ENCODE results near the gene SAV1. TPM values are rescaled to one million over a fixed set of nuclear protein-coding genes. Genes with fewer than 3 reads are reported as not detected.
"Not testable (repeated sequence)": the region's sequence is repeated elsewhere in the genome, so short reads cannot be mapped to it uniquely, and the experiment has no call there.

SAV1 gene
- 21.5 and 36.4 TPM in 2 replicates for total RNA-seq

DNA sequence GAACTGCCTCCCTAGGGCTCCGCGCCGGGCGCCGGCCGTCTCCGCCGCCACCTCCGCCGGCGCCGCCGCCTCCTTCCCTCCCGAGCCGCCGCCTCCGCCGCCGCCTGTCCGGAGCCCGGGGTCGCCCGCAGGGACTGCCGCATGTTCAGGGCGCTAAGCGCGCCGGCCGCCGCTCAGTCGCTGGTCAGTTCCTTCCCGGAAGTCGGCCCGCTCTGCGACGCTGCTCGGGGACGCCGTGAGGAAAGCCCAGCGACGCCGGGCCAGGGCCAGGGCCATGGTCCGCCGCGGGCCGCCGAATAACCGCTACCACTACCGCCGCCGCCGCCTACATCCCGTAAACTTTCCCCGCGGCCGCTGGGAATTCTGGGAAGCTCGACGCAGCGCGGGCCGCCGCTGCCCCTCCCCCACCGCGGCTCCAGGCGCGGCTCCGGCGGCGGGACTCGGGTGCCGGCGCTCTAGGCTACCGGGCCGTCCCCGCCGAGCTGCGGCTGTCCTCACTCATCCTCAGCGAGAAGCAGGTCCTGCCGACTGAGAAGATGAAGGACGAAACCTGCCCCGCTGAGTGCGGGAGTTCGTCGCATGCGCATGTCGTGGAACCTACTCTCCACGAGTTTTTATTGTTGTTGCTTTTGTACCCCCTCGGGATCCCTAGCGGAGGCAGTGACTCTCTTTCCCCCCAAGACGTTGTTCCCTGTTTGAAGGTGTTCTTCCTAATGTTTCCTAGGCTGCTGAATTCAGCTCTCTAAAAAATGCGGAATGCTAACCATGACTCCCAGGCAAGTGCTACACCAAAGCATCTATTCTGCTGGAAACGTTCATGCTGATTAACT, at the start of gene SAV1:
SAV1 (minus strand) TSS at position 311 of the 830 bp plus-strand sequence. CDS start 339 bp downstream, outside the sequence.
- peak; percentile 33 for DNase-seq (ENCODE audit: low read depth, low spot score)

GRCh38 chr14:50717811-50718210, 49.7 kb upstream of the SAV1 start:
- no peak for DNase-seq (ENCODE audit: low read depth, low spot score)

DNA sequence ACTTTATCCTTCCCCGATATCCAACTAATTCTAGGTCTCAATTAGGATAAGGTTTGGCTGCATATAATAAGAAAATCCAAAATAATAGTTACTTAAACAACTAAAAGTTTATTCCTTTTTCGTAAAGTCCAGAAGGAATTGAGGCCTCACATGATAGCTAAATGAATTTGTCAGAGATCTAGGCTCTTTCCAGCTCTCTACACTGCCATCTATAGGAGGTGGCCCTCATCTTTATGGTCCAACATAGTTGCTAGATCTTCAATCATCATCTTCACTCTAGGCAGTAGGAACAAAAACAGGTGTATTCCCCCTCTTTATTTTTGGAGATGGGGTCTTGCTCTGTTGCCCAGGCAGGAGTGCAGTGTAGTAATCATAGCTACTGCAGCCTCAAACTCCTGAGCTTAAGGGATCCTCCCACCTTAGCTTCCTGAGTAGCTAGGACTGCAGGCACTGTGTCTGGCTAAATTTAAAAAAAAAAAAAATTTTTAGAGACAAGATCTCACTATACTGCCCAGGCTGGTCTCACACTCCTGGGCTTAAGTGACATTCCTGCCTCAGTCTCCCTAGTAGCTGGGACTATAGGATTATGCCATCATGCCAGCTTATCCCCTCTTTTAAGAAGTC, 46.5 kb upstream of the SAV1 start:
- DNase-seq (ENCODE audit: low read depth, low spot score), result no peak

GRCh38 chr14:50711043-50711442, 42.9 kb upstream of the SAV1 start:
- DNase-seq (ENCODE audit: low read depth, low spot score), result no peak

- no peak for DNase-seq (ENCODE audit: low read depth, low spot score)
These were observed 37.0 kb upstream of the SAV1 start for GRCh38 chr14:50705026-50705593.

DNA sequence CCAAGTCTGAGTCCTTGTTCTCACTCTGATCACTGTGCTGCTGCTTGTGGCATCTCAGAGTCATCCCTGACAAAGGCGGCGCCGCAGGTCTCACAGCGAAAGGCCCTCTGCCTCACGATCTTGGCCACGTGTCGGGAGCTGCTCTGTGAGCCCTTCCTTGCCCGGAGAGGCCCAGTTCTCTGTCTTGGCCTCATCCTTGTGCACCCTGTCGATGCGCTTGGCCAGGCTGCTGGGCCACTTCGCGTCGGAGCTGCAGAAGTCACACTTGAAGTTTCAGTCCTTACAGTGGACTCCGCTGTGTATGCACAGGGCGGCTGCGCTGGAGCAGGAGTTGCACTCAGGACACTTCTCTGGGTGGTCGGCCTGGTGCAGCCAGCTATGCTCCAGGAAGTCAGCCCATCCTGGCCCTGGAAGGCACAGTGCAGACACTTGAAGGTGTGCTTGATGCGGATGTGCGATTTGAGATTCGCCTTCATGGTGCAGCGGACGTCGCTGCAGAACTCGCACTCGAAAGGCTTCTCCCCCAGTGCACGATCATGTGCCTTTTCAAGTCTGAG, 36.4 kb upstream of the SAV1 start:
- DNase-seq (ENCODE audit: low read depth, low spot score), result no peak

GRCh38 chr14:50697659-50698290, 29.7 kb upstream of the SAV1 start:
- no peak for DNase-seq (ENCODE audit: low read depth, low spot score)

- not testable (repeated sequence) for DNase-seq (ENCODE audit: low read depth, low spot score)
These were observed 26.2 kb upstream of the SAV1 start for GRCh38 chr14:50694260-50694659.

- no peak for DNase-seq (ENCODE audit: low read depth, low spot score)
These were observed 20.8 kb upstream of the SAV1 start for GRCh38 chr14:50688875-50689274.

DNA sequence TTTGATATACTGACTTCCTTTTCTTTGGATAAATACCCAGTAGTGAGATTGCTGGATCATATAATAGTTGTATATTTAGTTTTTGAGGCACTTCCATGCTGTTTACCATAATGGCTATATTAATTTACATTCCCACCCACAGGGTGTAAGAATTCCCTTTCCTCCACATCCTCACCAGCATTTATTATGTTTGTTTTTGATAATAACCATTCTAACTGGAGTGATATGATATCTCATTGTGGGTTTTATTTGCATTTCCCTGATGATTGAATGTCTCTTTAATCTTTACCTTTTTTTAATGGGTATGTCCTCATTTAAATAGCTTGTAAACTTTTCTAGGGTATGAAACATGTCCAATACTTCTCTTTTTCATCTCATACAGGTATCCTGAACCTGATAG, 11.6 kb upstream of the SAV1 start:
- no peak for DNase-seq (ENCODE audit: low read depth, low spot score)

DNA sequence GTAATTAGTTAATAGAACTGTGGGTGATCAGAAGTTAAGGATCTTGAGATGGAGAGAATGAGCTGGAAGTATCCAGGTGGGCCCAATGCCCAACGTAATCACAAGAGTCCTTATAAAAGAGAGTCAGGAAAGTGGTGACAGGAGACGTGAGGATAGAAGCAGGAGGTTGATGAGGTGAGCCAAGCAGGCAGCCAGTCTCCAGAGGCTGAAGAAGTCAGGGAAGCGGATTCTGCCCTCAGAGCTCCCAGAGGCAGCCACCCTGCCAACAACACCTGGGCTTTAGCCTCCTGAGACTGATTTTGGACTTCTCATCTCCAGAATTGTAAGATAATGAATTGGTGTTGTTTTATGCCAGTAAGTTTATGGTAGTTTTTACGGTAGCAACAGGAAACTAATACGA, 10.1 kb upstream of the SAV1 start:
- DNase-seq (ENCODE audit: low read depth, low spot score), result no peak

GRCh38 chr14:50677527-50678063, 9.5 kb upstream of the SAV1 start:
- DNase-seq (ENCODE audit: low read depth, low spot score), result no peak

DNA sequence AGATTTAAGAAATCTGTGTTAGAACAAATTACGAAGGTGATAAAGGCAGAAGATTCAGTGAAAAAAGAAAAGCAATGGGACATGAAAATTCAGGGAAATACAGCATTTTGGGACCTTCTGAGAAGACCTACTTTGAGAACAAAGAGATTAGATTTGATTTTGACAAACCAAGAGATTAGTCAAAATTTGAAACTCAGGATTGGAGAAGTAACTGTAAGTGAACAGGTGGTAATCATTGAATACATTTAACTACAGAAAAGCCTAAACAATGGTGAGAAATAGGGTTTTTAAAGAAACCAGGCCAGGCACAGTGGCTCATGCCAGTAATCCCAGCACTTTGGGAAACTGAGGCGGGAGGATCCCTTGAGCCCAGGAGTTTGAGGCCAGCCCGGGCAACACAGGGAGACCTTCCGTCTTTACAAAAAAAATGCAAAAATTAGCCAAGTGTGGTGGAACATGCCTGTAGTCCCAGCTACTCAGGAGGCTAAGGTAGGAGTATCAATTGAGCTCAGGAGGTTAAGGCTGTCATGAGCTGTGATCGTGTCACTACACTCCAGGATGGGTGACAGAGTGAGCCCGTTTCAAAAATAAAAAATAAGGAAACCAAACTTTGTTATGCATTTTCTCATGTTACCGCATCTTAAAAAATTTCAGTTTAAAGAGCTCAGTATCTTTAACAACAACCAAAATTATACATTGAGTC, 8.9 kb upstream of the SAV1 start:
- no peak for DNase-seq (ENCODE audit: low read depth, low spot score)

DNA sequence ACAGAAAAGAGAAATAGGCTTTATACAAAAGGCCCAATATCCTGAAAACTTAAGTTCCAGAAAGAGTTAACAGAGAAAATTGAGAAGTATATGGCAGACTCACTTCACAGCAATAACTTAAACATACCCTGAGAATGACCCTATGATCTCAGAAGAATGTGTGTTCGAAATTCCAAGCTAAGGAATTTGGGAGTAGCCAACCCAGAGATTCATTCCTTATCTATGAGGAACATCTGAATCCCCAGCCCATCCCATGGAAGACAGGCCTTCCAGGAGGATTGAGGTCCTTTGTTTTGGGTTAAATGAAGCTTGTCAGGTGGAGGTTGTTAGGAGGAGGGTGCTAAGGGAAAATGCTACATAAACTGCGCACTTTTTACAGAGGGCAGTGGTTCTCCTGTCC, 7.5 kb upstream of the SAV1 start:
- DNase-seq (ENCODE audit: low read depth, low spot score), result no peak

GRCh38 chr14:50670866-50671256, 2.8 kb upstream of the SAV1 start:
- DNase-seq (ENCODE audit: low read depth, low spot score), result no peak

- no peak for DNase-seq (ENCODE audit: low read depth, low spot score)
These were observed 2.2 kb upstream of the SAV1 start for GRCh38 chr14:50670196-50670865.

- no peak for DNase-seq (ENCODE audit: low read depth, low spot score)
These were observed 1.4 kb upstream of the SAV1 start for GRCh38 chr14:50669441-50669986.

DNA sequence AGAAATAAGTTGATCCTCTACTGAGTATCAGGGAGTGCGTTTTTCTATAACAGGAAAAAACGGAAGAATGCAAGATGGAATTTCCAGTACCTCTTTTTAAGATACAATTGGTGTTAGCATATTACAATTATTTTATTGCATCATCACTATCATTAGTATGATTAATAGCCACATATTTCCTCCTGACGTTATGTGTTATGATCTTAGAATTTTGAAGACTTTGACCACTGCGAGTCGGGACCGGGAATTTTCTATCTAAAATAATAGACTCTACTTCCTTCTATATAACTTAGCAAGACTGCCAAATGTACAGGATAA, 679 bp upstream of the SAV1 start:
- no peak for DNase-seq (ENCODE audit: low read depth, low spot score)

DNA sequence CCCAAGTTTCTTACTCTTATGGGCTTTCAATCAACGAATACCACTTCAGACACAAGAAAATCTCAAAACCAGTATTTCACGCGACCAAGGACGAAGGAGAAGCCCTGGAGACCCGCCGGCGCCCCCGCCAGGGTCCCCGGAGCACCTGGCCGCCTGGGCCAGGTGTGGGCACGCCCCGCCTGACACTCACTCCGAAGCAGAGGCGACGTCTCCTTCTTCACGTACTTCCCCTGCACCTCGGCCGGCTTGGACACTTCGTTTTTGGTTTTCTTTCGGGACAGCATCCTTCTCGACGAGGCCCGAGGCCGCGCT, 466 bp downstream of the SAV1 start:
- DNase-seq (ENCODE audit: low read depth, low spot score), result no peak

Data from pulmonary artery endothelial cell (primary cell).